Omental fat pad (tissue), 4 donors: ENCODE measurements around the gene ERGIC2. TPM values are rescaled to one million over a fixed set of nuclear protein-coding genes. Genes with fewer than 3 reads are reported as not detected.
"Not testable (repeated sequence)": the region's sequence is repeated elsewhere in the genome, so short reads cannot be mapped to it uniquely, and the experiment has no call there.

ENCODE experiments used
- ATAC-seq: fragments of 150-250 bp; one replicate; pipeline ENCODE4 v1.9.1; 2016; ENCODE audit warnings: mild to moderate bottlenecking, moderate library complexity; ENCODE audit not compliant: low FRiP score
- DNase-seq: peaks from one replicate; pipeline ENCODE4 v3.0.0-alpha.2; 2019; ENCODE audit warnings: low spot score
- total RNA-seq, 4 donors: library from RNA; depleted of rRNA; stranded (reverse); fragments of >200 nt; gene quantifications; one replicate each; pipeline ENCODE4 v1.1.0, GENCODE V29; 2016
- TF ChIP-seq, protein P1 (sequence below), 3 donors: fragments of 450-650 bp; IDR thresholded peaks; one replicate each; pipeline ENCODE4 v1.5.1; 2016 to 2017; ENCODE audit warnings: antibody characterized with exemption in 3 of 3, mild to moderate bottlenecking in 3 of 3, moderate library complexity in 2 of 3

The ERGIC2 gene
- total RNA-seq, 4 donors from 2014 or later, result 28.2 to 69.7 (median 40.4) TPM

DNA sequence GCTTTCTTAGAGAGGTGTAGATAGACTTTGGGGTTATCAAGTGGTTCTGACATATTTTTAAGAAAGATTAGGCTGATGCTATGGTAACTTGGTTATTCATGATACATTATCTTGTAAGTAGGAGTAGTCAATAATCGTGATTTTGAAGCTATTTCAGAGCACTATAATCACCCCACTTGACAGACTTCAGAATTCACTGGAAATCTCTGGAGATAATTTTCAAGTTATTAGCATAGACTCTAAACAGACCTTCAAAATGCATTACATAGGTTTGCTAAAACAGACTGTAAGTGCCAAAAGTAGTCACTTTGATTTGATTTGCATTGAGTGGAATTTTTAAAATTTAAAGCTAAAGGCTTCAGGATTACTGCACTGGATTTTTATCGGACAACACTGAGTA lies 74.3 kb downstream of the ERGIC2 start:
- TF ChIP-seq, protein P1, sequence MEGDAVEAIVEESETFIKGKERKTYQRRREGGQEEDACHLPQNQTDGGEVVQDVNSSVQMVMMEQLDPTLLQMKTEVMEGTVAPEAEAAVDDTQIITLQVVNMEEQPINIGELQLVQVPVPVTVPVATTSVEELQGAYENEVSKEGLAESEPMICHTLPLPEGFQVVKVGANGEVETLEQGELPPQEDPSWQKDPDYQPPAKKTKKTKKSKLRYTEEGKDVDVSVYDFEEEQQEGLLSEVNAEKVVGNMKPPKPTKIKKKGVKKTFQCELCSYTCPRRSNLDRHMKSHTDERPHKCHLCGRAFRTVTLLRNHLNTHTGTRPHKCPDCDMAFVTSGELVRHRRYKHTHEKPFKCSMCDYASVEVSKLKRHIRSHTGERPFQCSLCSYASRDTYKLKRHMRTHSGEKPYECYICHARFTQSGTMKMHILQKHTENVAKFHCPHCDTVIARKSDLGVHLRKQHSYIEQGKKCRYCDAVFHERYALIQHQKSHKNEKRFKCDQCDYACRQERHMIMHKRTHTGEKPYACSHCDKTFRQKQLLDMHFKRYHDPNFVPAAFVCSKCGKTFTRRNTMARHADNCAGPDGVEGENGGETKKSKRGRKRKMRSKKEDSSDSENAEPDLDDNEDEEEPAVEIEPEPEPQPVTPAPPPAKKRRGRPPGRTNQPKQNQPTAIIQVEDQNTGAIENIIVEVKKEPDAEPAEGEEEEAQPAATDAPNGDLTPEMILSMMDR (IDR thresholded peaks at IDR 0.05), result no peak
- DNase-seq (no peak), ATAC-seq (no peak)

DNA sequence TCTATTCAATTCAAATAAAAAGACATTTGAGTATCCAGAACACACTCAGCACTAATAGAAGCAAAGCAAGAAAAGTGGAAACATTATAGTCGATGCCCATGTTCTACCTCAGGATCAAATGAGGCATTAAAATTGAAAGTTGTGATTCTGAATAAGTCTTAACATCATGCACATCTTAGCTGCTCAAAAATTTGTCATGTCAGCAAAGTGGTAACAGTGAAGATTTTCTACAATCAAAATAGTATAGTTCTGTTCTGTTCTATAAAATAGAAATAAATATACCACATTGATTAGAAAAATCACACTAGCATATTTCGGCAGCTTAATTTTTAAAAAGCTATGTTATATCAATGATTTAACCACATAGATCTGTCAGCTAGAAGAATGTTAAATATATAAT lies 74.7 kb downstream of the ERGIC2 start:
- no peak for ATAC-seq
- TF ChIP-seq, protein P1 (IDR thresholded peaks at IDR 0.05), result no peak
- DNase-seq, result no peak

DNA sequence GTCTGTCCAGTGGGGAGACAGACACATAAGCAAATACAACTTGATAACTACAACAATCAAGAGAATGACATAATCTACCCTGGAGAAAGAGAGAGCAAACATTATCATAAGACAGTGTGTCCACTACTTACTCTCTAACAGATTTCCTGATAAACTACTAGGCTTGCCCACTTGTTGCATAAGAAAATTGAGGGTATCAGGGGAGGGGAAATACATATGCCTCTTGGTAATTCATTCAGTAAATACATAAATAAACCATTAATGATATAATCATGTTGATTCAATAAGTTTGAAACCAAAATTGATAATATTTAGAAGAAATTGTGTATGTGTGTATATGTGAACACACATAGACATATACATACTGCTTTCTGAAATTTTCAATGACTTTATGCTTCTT lies 76.6 kb downstream of the ERGIC2 start:
- ATAC-seq, result no peak
- no peak for DNase-seq
- TF ChIP-seq, protein P1 (IDR thresholded peaks at IDR 0.05), result no peak

DNA sequence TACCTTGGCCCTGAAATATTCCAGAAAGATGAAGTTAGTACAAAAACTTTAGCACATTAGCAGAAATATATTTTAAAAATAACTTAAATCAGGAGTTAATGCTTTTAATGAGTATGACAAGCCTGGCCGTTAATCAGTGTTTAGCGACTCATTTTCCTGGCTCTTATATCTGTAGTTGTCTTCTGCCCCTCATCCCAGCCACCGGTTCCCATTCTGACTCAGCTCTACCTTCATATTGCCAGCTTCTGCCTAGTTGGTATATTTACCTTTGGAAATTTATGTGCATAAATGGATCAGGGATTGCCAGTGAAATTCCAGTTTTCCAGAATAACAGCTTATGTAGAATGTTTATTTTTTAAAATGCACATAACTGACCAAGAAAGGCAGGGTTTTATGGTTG lies 79.9 kb downstream of the ERGIC2 start:
- TF ChIP-seq, protein P1 (IDR thresholded peaks at IDR 0.05), result no peak
- no peak for DNase-seq
- ATAC-seq, result no peak

DNA sequence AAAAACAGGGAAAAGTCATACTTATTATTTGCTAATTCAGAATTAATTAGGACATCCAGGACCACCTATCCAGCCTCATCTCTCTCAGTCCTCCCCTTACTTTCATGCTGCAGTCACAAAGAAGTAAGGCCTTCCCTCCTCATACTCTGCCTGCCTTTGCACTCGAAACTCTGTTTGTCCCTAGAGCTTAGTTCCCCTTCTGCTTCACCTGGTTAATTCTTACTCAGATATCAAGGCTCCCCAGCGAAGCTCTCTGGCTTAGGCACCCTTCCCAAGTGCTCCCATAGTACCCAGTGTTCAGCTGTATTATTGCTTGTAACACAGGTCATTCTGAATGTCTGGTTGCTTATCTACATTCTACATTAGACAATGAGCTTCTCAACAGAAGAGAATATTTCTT lies 81.3 kb downstream of the ERGIC2 start:
- TF ChIP-seq, protein P1 (IDR thresholded peaks at IDR 0.05), result no peak
- ATAC-seq (no peak), DNase-seq (no peak)

DNA sequence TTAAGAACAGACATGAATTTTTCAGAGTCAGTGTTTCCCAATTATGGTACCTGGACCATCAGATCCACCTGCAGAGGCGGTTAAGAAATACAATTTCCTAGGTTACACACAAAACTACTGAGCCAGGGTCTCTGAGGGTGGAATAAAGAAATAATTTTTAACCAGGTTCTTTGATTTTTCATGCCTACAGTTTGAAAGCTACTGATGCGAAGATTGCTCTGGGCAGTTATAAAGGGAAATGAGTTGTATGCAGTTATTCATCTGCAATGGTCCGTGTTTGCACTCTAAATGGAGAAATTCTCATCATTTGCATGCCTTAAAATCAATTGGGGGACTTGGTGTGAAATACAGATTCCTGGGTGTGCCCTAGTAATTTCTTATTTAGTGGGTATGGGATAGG lies 89.7 kb downstream of the ERGIC2 start:
- ATAC-seq, result no peak
- TF ChIP-seq, protein P1 (IDR thresholded peaks at IDR 0.05), result no peak
- DNase-seq, result no peak

DNA sequence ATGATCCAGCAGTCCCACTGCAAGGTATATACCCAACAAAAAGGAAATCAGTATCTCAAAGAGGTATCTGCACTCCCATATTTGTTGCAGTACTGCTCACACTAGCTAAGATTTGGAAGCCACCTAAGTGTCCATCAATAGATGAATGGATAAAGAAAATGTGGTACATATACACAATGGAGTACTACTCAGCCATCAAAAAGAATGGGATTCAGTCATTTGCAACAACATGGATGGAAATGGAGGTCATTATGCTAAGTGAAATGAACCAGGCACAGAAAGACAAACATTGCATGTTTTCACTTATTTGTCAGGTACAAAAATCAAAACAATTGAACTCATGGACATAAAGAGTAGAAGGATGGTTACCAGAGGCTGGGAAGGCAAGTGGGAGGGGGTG lies 90.5 kb downstream of the ERGIC2 start:
- DNase-seq, ATAC-seq: not testable (repeated sequence)

DNA sequence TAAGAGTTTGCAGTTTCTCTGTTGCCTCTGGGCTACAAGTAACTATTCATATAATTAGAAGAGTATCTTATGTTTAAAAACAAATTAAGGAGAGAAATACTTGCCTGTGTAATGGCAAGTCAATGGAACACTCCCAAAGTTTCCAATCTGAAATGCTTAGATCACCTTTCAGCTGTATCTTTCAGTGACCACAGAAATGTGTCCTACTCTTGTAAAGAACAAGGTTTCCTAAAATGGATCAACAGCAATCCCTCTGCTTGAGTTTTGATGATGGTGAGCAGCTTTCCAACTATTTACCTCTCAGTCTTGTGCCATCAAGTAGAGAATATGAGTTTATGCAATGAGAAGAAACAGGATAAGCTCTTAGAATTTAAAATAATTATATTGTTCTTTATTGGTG lies 92.9 kb downstream of the ERGIC2 start:
- no peak for ATAC-seq
- DNase-seq, result no peak

More for the DNA sequence above, 92.9 kb downstream of the ERGIC2 start:
- TF ChIP-seq, protein P1 (IDR thresholded peaks at IDR 0.05), result no peak
